A549 (cell line): ENCODE data around the gene SULF2. TPM values are rescaled to one million over a fixed set of nuclear protein-coding genes. Genes with fewer than 3 reads are reported as not detected.

ENCODE experiments used
- ATAC-seq, 2 experiments: fragments of 200-7000 bp in 1 of 2; fragments of >200 bp in 1 of 2; cut with Nextera tagmentation in 1 of 2; cut with Tn5 transposase in 1 of 2; 3 replicates each; pipeline versions ENCODE4 v1.8.0 to v1.9.1; 2018 to 2020; ENCODE audit warnings: mild to moderate bottlenecking in 1 of 2, moderate library complexity in 1 of 2
- CTCF ChIA-PET: fragments of 300-600 bp; sonication (Branson Sonifier 250); formaldehyde crosslinking; extraction: SDS; loops from one replicate; lab custom pipeline; 2021; ENCODE audit warnings: antibody characterized with exemption, inconsistent platforms; lab: Yijun Ruan, JAX
- POLR2A ChIA-PET: fragments of 350-600 bp; formaldehyde crosslinking; extraction: SDS; loops from one replicate; lab custom pipeline; 2021; ENCODE audit warnings: antibody characterized with exemption, inconsistent platforms; lab: Yijun Ruan, JAX
- DNase-seq, 2 experiments: peaks; one replicate each; pipeline versions ENCODE4 v3.0.0 to v3.0.0-alpha.2; 2011 to 2016; ENCODE audit warnings: low read depth in 1 of 2, low spot score in 1 of 2
- FAIRE-seq: peaks from 2 replicates; lab custom pipeline; 2011; peaks lifted over from hg19 to GRCh38; lab: Jason Lieb, UNC
- H3K27ac ChIP-seq, 2 experiments: fragments of >200 bp; sonication (Bioruptor Twin); formaldehyde crosslinking; 3 replicates each; pipeline ENCODE4 v1.5.1; 2016 to 2017
- H3K4me1 ChIP-seq: fragments of >200 bp; sonication (Bioruptor Twin); formaldehyde crosslinking; 3 replicates; pipeline ENCODE4 v1.6.1; 2016
- H3K4me2 ChIP-seq: fragments of >200 bp; sonication (Bioruptor Twin); formaldehyde crosslinking; 3 replicates; pipeline ENCODE4 v1.6.1; 2016
- H3K4me3 ChIP-seq: fragments of >200 bp; sonication (Bioruptor Twin); formaldehyde crosslinking; 3 replicates; pipeline ENCODE4 v1.5.1; 2016
- H3K9me3 ChIP-seq: fragments of >200 bp; sonication (Bioruptor Twin); formaldehyde crosslinking; 3 replicates; pipeline ENCODE4 v1.6.1; 2016
- CBX8 ChIP-seq: fragments of 200-600 bp; sonication (generic); IDR thresholded peaks from 2 replicates; pipeline ENCODE4 v1.6.1; 2016
- CTCF ChIP-seq: fragments of >200 bp; sonication (Bioruptor Twin); formaldehyde crosslinking; IDR thresholded peaks from 3 replicates; pipeline ENCODE4 v1.5.1; 2016
- E2F6 ChIP-seq: IDR thresholded peaks from 2 replicates; pipeline ENCODE4 v1.6.1; 2012; ENCODE audit warnings: low read depth, borderline replicate concordance
- ELK1 ChIP-seq: fragments of 150-350 bp; IDR thresholded peaks from 2 replicates; pipeline ENCODE4 v1.6.1; 2014; ENCODE audit warnings: low read depth, mild to moderate bottlenecking, low read length
- EP300 ChIP-seq, 2 experiments: fragments of >200 bp; sonication (Bioruptor Twin); formaldehyde crosslinking; IDR thresholded peaks; 2 replicates in 1 of 2; 3 replicates in 1 of 2; pipeline ENCODE4 v1.6.1; 2016 to 2017
- FOSB ChIP-seq: fragments of 250-450 bp; sonication (Bioruptor Pico); IDR thresholded peaks from 2 replicates; pipeline ENCODE4 v1.5.0; 2020; ENCODE audit warnings: mild to moderate bottlenecking, moderate library complexity
- FOXS1 ChIP-seq: fragments of 250-450 bp; sonication (Bioruptor Pico); IDR thresholded peaks from 2 replicates; pipeline ENCODE4 v1.5.0; 2020; ENCODE audit warnings: mild to moderate bottlenecking, moderate library complexity
- HEYL ChIP-seq: fragments of 250-450 bp; sonication (Bioruptor Pico); IDR thresholded peaks from 2 replicates; pipeline ENCODE4 v1.8.0; 2021; ENCODE audit warnings: mild to moderate bottlenecking, moderate library complexity
- HOXA7 ChIP-seq: fragments of 250-450 bp; sonication (Bioruptor Pico); IDR thresholded peaks from 2 replicates; pipeline ENCODE4 v1.5.0; 2020; ENCODE audit warnings: mild to moderate bottlenecking, moderate library complexity
- JUNB ChIP-seq: fragments of >200 bp; sonication (Bioruptor Twin); formaldehyde crosslinking; IDR thresholded peaks from 2 replicates; pipeline ENCODE4 v1.6.1; 2016
- MAFK ChIP-seq: fragments of 450-650 bp; IDR thresholded peaks from 2 replicates; pipeline ENCODE4 v1.6.1; 2014; ENCODE audit not compliant: partially characterized antibody
- MYC ChIP-seq: IDR thresholded peaks from 2 replicates; pipeline ENCODE4 v1.6.1; 2012; ENCODE audit warnings: mild to moderate bottlenecking, inconsistent platforms, low read length, improper control_type of control experiment, borderline replicate concordance
- PHF8 ChIP-seq: fragments of 200-600 bp; sonication (generic); IDR thresholded peaks from 2 replicates; pipeline ENCODE4 v1.6.1; 2016; ENCODE audit warnings: low read depth, mild to moderate bottlenecking, antibody characterized with exemption, moderate library complexity, borderline replicate concordance
- RAD21 ChIP-seq, 2 experiments: fragments of >200 bp in 1 of 2; sonication (Bioruptor Twin) in 1 of 2; formaldehyde crosslinking in 1 of 2; IDR thresholded peaks in 1 of 2; conservative IDR thresholded peaks in 1 of 2; 2 replicates in 1 of 2; 3 replicates in 1 of 2; pipeline ENCODE4 v1.6.1; 2012 to 2018; ENCODE audit warnings: inconsistent platforms in 1 of 2
- RARB ChIP-seq: fragments of 250-450 bp; sonication (Bioruptor Pico); IDR thresholded peaks from 2 replicates; pipeline ENCODE4 v1.8.0; 2021; ENCODE audit warnings: mild to moderate bottlenecking, moderate library complexity
- SMC3 ChIP-seq: fragments of >200 bp; sonication (Bioruptor Twin); formaldehyde crosslinking; IDR thresholded peaks from 3 replicates; pipeline ENCODE4 v1.6.1; 2018; ENCODE audit warnings: inconsistent platforms
- TP53 ChIP-seq: fragments of 250-450 bp; sonication (Bioruptor Pico); IDR thresholded peaks from 2 replicates; pipeline ENCODE4 v1.5.0; 2021; ENCODE audit warnings: mild to moderate bottlenecking, moderate library complexity
- ZC3H11A ChIP-seq: fragments of 450-650 bp; IDR thresholded peaks from 2 replicates; pipeline ENCODE4 v1.6.1; 2014; ENCODE audit warnings: antibody characterized with exemption, mild to moderate bottlenecking
- ZSCAN20 ChIP-seq: fragments of 250-450 bp; sonication (Bioruptor Pico); IDR thresholded peaks from 2 replicates; pipeline ENCODE4 v1.8.0; 2022; ENCODE audit warnings: mild to moderate bottlenecking, moderate library complexity
- WGBS: methylation state at CpG from one replicate; pipeline ENCODE4 v1.1.6; 2017; ENCODE audit errors: missing lambda C conversion rate; 5-methylcytosine and 5-hydroxymethylcytosine counted together
- polyA plus RNA-seq, 4 experiments: library from polyadenylated mRNA; depleted of rRNA in 3 of 4; stranded (reverse); fragments of >200 nt; fragmentation: RNase III in 1 of 4; extraction: RNeasy Plus Mini Kit Qiagen cat#74134 plus additional on column Dnase treatment in 1 of 4; gene quantifications; 2 replicates in 3 of 4; 3 replicates in 1 of 4; pipeline ENCODE4 v1.2.3, GENCODE V29; 2011 to 2017
- TF ChIP-seq, protein P1 (sequence below): IDR thresholded peaks from 2 replicates; pipeline ENCODE4 v1.6.1; 2012
- TF ChIP-seq, protein P2 (sequence below): fragments of 450-650 bp; IDR thresholded peaks from 2 replicates; pipeline ENCODE4 v1.6.1; 2014; ENCODE audit warnings: antibody characterized with exemption

The SULF2 gene
- polyA plus RNA-seq, 2 of the 4 experiments (the other 2 are of a cell fraction) = 5.8 to 16.8 TPM

- POLR2A ChIA-PET = no interaction called here
- 46% methylated on average over 18 of the region's 18 CpGs for WGBS
These were observed 59.9 kb downstream of the SULF2 start for GRCh38 chr20:47725248-47725973.

GRCh38 chr20:47724910-47725247 lies 60.4 kb downstream of the SULF2 start:
- TF ChIP-seq ZC3H11A (no peak), CBX8 (no peak), EP300 (IDR thresholded peaks at IDR 0.05) (no peak), HOXA7 (CRISPR knock-in tag) (no peak), MYC (no peak), TP53 (CRISPR knock-in tag) (no peak), ZSCAN20 (CRISPR knock-in tag) (no peak), ELK1 (no peak), JUNB (no peak), E2F6 (no peak), SMC3 (no peak)
- Histone ChIP-seq H3K4me1 (no peaks in the 10 kb centered on the region), H3K27ac (no peak overlapping the region), H3K4me2 (no peak overlapping the region), H3K4me3 (no peak overlapping the region), H3K9me3 (no peaks in the 10 kb centered on the region)
- CTCF ChIA-PET = interaction anchor here (0.9 to 5.0 kb wide), 31 partner anchors 7 to 900 kb away, joined by 3 to 44 read pairs (median 5); no protein-coding TSS in a partner anchor
- FAIRE-seq (no peak), ATAC-seq (no peak), DNase-seq (no peak)
- WGBS = 78% methylated on average over 5 of the region's 5 CpGs
- POLR2A ChIA-PET = no interaction called here

More at GRCh38 chr20:47725248-47725973, 59.9 kb downstream of the SULF2 start:
- FAIRE-seq (no peak), DNase-seq (peak; percentile 85 to 88)
- Histone ChIP-seq H3K4me3 (no peak overlapping the region), H3K9me3 (no peaks in the 10 kb centered on the region), H3K4me2 (no peak overlapping the region), H3K4me1 (no peaks in the 10 kb centered on the region)
- CTCF ChIA-PET = interaction anchor here (0.6 to 5.0 kb wide), 31 partner anchors 8 to 899 kb away, joined by 3 to 44 read pairs (median 5); no protein-coding TSS in a partner anchor
- TF ChIP-seq ZSCAN20 (CRISPR knock-in tag) (no peak), SMC3 (peak; percentile 70), FOXS1 (CRISPR knock-in tag) (no peak), CTCF (peak; percentile 81), RAD21 (conservative IDR thresholded peaks at IDR 0.05 in 1 of 2, IDR thresholded peaks at IDR 0.05 in 1 of 2) (peak; percentile 81 to 90), FOSB (no peak), HEYL (no peak), RARB (CRISPR knock-in tag) (no peak), MAFK (no peak), PHF8 (no peak)
- TF ChIP-seq, protein P1, sequence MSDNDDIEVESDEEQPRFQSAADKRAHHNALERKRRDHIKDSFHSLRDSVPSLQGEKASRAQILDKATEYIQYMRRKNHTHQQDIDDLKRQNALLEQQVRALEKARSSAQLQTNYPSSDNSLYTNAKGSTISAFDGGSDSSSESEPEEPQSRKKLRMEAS = peak; percentile 63
- TF ChIP-seq, protein P2, sequence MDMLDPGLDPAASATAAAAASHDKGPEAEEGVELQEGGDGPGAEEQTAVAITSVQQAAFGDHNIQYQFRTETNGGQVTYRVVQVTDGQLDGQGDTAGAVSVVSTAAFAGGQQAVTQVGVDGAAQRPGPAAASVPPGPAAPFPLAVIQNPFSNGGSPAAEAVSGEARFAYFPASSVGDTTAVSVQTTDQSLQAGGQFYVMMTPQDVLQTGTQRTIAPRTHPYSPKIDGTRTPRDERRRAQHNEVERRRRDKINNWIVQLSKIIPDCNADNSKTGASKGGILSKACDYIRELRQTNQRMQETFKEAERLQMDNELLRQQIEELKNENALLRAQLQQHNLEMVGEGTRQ = 0 out of 2 replicates have a peak, but pooled peaks have one; percentile 24
- TF ChIP-seq, all 56 proteins: peak for 5
- peak; percentile 81 to 92 for ATAC-seq
- H3K27ac ChIP-seq = no peak overlapping the region
